Measurements from ENCODE around the gene RCE1.

RCE1 gene

DNA sequence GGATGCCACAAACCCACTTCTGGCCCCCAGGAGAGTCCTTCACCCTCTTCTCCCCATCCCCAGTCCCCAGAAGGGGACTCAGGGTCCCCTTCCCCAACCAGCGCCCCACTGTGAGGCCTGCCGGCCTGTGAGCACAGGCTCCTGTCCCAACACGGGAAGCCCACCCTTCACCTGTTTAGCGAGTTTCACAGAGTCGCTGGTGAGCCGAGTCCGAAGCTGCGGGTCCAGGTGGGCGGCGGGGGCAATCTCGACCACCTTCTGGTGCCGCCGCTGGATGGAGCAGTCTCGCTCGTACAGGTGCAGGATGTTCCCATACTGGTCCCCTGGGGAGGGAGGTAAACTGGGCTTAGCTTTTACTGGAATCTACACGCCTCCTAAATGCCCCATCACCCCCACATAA, 26.9 kb downstream of the RCE1 start:
- H3K4me3 ChIP-seq (ENCODE audit: low read depth, low read length) = no peak overlapping the region
- no peak for DNase-seq (ENCODE audit: low read depth, low spot score)
- TF ChIP-seq, protein P1, sequence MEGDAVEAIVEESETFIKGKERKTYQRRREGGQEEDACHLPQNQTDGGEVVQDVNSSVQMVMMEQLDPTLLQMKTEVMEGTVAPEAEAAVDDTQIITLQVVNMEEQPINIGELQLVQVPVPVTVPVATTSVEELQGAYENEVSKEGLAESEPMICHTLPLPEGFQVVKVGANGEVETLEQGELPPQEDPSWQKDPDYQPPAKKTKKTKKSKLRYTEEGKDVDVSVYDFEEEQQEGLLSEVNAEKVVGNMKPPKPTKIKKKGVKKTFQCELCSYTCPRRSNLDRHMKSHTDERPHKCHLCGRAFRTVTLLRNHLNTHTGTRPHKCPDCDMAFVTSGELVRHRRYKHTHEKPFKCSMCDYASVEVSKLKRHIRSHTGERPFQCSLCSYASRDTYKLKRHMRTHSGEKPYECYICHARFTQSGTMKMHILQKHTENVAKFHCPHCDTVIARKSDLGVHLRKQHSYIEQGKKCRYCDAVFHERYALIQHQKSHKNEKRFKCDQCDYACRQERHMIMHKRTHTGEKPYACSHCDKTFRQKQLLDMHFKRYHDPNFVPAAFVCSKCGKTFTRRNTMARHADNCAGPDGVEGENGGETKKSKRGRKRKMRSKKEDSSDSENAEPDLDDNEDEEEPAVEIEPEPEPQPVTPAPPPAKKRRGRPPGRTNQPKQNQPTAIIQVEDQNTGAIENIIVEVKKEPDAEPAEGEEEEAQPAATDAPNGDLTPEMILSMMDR (IDR thresholded peaks at IDR 0.05; ENCODE audit: insufficient read depth, low read length, missing control alignments) = no peak
- CTCF ChIA-PET = interaction anchor here (4.5 kb wide), 1 partner anchor 11 kb away, joined by 27 read pairs; no protein-coding TSS in a partner anchor
- POLR2A ChIA-PET = no interaction called here

DNA sequence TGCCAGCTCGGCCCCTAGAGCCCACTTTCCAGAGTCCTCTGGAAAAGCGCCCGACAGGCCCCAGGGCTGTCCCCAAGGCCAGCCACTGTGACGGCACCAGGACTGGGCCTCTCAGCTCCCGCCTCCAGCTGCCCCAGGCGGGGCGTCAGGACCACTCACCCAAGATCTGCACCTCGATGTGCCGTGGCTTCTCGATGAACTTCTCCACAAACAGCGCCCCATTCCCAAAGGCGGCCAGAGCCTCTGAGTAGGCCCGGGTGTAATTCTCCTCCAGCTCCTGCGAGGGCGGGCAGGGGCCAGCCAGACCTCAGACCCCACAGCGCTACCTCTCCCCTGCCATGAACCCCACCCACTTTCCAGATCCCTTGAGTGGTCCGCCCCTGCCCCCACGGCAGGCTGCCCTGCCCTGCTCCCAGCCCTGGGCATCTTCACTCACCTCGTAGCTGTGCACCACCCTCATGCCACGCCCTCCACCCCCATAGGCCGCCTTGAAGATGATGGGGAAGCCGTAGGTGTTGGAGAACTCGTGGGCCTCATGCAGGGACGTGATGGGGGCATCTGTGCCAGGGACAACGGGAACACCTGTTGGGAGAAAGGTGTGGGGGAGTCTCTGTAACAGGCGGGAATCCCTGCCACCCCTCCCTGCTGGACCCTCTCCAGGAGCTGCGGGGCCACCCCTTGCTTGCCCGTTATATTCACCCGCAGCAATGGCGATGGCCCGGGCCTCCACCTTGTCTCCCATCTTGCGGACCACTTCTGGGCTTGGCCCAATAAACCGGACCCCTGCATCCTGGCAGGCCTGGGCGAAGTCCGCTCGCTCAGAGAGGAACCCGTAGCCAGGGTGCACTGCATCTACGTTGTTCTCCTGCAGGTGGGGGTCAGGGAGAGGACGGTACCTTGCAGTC, 27.6 kb downstream of the RCE1 start:
- POLR2A ChIA-PET = no interaction called here
- DNase-seq (ENCODE audit: low read depth, low spot score) = no peak
- CTCF ChIA-PET = interaction anchor here (4.5 kb wide), 1 partner anchor 11 kb away, joined by 27 read pairs; no protein-coding TSS in a partner anchor
- H3K4me3 ChIP-seq (ENCODE audit: low read depth, low read length) = no peak overlapping the region
- TF ChIP-seq, protein P1 (IDR thresholded peaks at IDR 0.05; ENCODE audit: insufficient read depth, low read length, missing control alignments) = no peak

DNA sequence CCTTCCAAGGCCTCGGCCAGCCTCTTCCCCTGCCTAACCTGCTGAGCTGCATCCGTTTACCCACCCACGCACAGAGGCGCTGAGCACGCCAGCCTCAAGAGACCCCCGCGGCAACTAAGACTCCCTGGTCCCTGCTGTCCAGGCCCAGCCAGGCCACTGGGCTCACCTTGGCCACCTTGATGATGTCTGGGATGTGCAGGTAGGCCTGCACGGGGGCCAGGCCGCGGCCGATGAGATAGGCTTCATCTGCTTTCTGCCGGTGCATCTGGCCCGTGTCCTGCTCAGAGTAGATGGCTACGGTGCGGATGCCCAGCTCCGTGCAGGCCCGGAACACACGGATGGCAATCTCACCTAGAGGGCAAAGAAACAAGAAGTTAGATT, 28.3 kb downstream of the RCE1 start:
- DNase-seq (ENCODE audit: low read depth, low spot score) = no peak
- ChIA-PET POLR2A (no interaction called here), CTCF (interaction anchor here (4.5 kb wide), 1 partner anchor 10 kb away, joined by 27 read pairs; no protein-coding TSS in a partner anchor)
- no peak overlapping the region for H3K4me3 ChIP-seq (ENCODE audit: low read depth, low read length)
- TF ChIP-seq, protein P1 (IDR thresholded peaks at IDR 0.05; ENCODE audit: insufficient read depth, low read length, missing control alignments) = no peak

DNA sequence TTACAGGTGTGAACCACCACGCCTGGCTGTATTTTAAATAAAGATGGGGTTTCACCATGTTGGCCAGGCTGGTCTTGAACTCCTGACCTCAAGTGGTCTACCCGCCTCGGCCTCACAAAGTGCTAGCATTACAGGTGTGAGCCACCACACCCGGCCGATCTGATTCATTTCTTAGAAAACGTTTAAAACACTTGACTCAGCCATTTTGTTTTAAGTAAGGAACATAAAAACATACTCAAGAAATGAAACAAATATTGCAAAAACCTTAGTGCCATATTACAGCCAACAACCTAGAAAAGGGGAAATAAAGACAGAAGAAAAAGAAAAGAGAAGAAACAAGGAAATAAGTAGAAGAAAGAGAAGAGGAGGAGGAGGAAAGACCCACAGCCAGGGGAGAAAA, 31.0 kb downstream of the RCE1 start:
- no peak overlapping the region for H3K4me3 ChIP-seq (ENCODE audit: low read depth, low read length)
- DNase-seq (ENCODE audit: low read depth, low spot score) = no peak
- POLR2A ChIA-PET = no interaction called here
- TF ChIP-seq, protein P1 (IDR thresholded peaks at IDR 0.05; ENCODE audit: insufficient read depth, low read length, missing control alignments) = no peak
- CTCF ChIA-PET = no interaction called here

DNA sequence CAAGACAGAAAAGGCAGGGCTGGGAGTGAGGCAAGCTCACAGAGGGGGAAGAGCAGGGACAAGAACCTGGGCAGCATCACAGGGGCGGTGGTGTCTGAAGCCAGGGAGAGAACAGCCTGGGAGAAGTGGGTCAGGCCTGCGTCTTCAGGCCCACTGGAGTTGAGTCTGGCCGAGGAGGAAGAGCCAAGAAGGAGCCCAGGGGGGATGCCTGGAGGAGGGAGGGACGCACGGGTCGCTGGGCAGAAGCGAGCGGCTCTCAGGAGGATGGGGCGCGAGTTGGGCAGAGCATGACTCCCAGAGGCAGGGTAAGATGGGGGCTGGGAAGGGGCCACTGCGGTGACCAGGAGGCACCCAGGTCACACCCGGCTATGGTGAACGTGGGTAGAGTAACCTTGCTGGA, 32.1 kb downstream of the RCE1 start:
- POLR2A ChIA-PET = no interaction called here
- no peak for DNase-seq (ENCODE audit: low read depth, low spot score)
- H3K4me3 ChIP-seq (ENCODE audit: low read depth, low read length) = no peak overlapping the region
- TF ChIP-seq, protein P1 (IDR thresholded peaks at IDR 0.05; ENCODE audit: insufficient read depth, low read length, missing control alignments) = no peak
- CTCF ChIA-PET = no interaction called here

DNA sequence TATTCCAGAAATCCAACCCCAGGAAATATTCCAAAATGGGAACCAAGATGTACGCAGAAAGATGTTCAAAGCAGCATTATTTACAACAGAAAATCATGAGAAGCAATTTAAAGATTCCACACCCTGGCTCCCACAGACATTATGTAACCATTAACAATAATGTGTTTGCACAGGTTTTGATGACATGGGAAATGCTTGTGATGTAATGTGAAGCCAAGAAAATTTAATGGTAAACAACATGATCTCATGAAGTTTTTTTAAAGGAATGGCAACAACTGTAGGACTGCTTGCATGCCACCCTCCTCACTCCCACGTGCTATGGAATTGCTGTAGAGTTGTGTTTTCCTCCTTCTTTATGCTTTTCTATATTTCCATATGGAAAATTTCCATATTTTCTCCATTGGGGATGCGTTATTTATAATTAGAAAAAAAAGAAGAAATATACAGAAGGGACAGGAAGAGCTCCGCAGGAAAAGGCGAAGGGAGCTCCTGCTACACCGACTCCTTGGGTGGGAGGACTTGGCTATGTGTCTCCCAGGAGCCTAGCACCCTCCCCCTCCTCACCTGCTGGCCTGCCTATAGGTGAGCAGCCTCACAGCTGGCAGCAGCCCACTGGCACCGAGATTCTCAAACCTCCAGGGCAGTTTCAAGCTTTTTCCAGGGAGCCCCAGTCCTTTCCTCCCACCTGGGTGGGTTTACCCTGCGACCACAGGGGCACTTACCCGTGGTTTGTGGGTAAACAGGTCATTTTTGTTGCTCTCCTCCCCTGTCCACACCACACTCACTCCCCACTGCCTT, 34.5 kb downstream of the RCE1 start:
- POLR2A ChIA-PET = no interaction called here
- TF ChIP-seq, protein P1 (IDR thresholded peaks at IDR 0.05; ENCODE audit: insufficient read depth, low read length, missing control alignments) = no peak
- CTCF ChIA-PET = no interaction called here

More for the DNA sequence above, 34.5 kb downstream of the RCE1 start:
- H3K4me3 ChIP-seq (ENCODE audit: low read depth, low read length) = no peak overlapping the region
- DNase-seq (ENCODE audit: low read depth, low spot score) = no peak
